A673 (cell line): ENCODE measurements around the gene FLACC1.

Experiments
- CTCF ChIP-seq: fragments of 300-800, 200-600 bp; sonication (generic); conservative IDR thresholded peaks from 2 replicates; pipeline ENCODE4 v1.5.1; 2017; ENCODE audit warnings: low read depth, mild to moderate bottlenecking, antibody characterized with exemption, low read length, moderate library complexity, mixed read lengths
- EZH2 ChIP-seq: fragments of 200-600 bp; sonication (generic); IDR thresholded peaks from 2 replicates; pipeline ENCODE4 v1.6.1; 2017; ENCODE audit warnings: borderline replicate concordance, low read depth, mild to moderate bottlenecking, mixed read lengths, antibody characterized with exemption, low read length; ENCODE audit not compliant: poor library complexity, severe bottlenecking

GRCh38 chr2:201285499-201285898 is 71.6 kb downstream of the FLACC1 start:
- TF ChIP-seq CTCF (no peak), EZH2 (no peak)
